Stomach (tissue), 9 donors: Measurements from ENCODE around the gene UBR1. TPM values are rescaled to one million over a fixed set of nuclear protein-coding genes. Genes with fewer than 3 reads are reported as not detected.

Source experiments
- DNase-seq, 2 donors: peaks; one replicate each; pipeline versions ENCODE4 v3.0.0 to v3.0.0-alpha.2; 2013 to 2019
- H3K27ac ChIP-seq, 5 donors: fragments of 200-600 bp in 4 of 5; sonication (generic) in 4 of 5; one replicate each; pipeline ENCODE4 v1.5.1; 2013 to 2019; ENCODE audit warnings: mild to moderate bottlenecking in 1 of 5, moderate library complexity in 1 of 5
- H3K27me3 ChIP-seq, 3 donors: fragments of 200-600 bp; sonication (generic); one replicate each; pipeline ENCODE4 v1.5.1; 2017 to 2019; ENCODE audit warnings: mixed run types in 1 of 3
- H3K36me3 ChIP-seq, 4 donors: fragments of 200-600 bp; sonication (generic); 1 replicate in 3 of 4; 2 replicates in 1 of 4; pipeline ENCODE4 v1.5.1; 2016 to 2019
- H3K4me1 ChIP-seq, 4 donors: fragments of 200-600 bp; sonication (generic); one replicate each; pipeline ENCODE4 v1.5.1; 2016 to 2019
- H3K4me3 ChIP-seq, 4 donors: fragments of 200-600 bp; sonication (generic) in 3 of 4; one replicate each; pipeline ENCODE4 v1.5.1; 2016 to 2019; ENCODE audit warnings: mild to moderate bottlenecking in 1 of 4
- H3K9me3 ChIP-seq, 4 donors: fragments of 200-600 bp; sonication (generic); one replicate each; pipeline ENCODE4 v1.5.1; 2016 to 2019
- EP300 ChIP-seq: sonication (generic); formaldehyde crosslinking; IDR thresholded peaks from one replicate; pipeline ENCODE4 v1.6.1; 2017; ENCODE audit warnings: antibody characterized with exemption
- POLR2A ChIP-seq, 4 donors: fragments of 450-650 bp; IDR thresholded peaks; one replicate each; pipeline ENCODE4 v1.6.1; 2016; ENCODE audit warnings: antibody characterized with exemption in 4 of 4, control low read depth in 2 of 4, mild to moderate bottlenecking in 1 of 4, moderate library complexity in 1 of 4
- POLR2AphosphoS5 ChIP-seq, 3 donors: sonication (generic); formaldehyde crosslinking; IDR thresholded peaks; one replicate each; pipeline ENCODE4 v1.6.1; 2016; ENCODE audit warnings: antibody characterized with exemption in 3 of 3
- WGBS, 5 donors: extraction: QIAGEN DNeasy Blood & Tissue Kit in 3 of 5; methylation state at CpG; one replicate each; pipeline versions ENCODE4 v1.1.5 to v1.1.7; 2013 to 2018; 5-methylcytosine and 5-hydroxymethylcytosine counted together
- intact Hi-C: fragments of 100-400 bp; cut with DNase I; formaldehyde crosslinking; loops from one replicate; pipeline ENCODE4 v1.15.1; 2023; ENCODE audit warnings: low total_unique reads
- polyA plus RNA-seq, 3 donors: library from polyadenylated mRNA; stranded (reverse); fragments of 200-250 nt; gene quantifications; one replicate each; pipeline ENCODE4 v1.2.3, GENCODE V29; 2013
- total RNA-seq, 5 donors: library from RNA; depleted of rRNA; stranded (reverse); fragments of >200 nt; gene quantifications; one replicate each; pipeline versions ENCODE4 v1.1.0 to v1.2.3, GENCODE V29; 2014 to 2016
- TF ChIP-seq, protein P1 (sequence below), 7 experiments: fragments of 450-650 bp in 4 of 7; fragments of 200-600 bp in 3 of 7; sonication (generic) in 3 of 7; IDR thresholded peaks; one replicate each; pipeline ENCODE4 v1.5.1; 2016 to 2019; ENCODE audit warnings: antibody characterized with exemption in 7 of 7, control low read depth in 2 of 7, mild to moderate bottlenecking in 1 of 7
- donor health status: healthy with polysubstance abuse.
- donor health status: Bipolar disorder and iron deficiency.
- donor health status: healthy.

UBR1 gene
- total and polyA plus RNA-seq, 8 donors = 3.1 to 124 (median 12.3) TPM

DNA sequence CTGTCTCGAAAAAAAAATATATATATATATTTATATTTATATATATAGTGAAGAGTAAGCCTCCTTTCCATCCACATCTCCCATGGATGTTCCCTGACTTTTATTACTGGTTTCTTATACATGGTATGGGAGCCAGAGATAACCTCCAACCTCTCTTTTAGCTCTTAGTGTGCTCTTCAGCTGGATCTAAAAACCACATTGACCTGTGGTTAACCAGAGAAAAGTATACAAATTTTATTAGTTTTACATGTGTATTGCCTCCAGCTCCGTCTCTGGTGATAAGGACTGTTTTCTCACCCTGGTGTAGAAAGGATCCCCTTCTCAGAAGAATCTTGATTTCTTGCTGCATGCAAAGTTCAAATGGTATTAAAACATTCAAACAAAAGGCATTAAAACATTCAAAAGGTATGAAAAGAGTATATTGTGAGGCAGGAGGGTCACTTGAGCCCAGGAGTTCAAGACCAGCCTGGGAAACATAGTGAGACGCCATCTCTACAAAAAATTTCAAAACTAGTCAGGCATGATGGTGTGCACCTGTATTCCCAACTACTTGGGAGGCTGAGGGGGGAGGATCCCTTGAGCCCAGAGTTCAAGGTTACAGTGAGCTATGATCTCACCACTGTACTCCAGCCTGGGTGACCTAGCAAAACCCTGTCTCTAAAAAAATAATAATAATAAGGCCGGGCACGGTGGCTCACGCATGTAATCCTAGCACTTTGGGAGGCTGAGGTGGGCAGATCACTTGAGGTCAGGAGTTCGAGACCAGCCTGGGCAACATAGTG is 171.8 kb downstream of the UBR1 start:
- intact Hi-C loops = loop anchor here (10.0 kb wide), 1 partner anchor 239 kb away; no protein-coding TSS in a partner anchor
- Histone ChIP-seq H3K4me3 (no peak overlapping the region), H3K36me3 (no peaks in the 10 kb centered on the region), H3K4me1 (no peaks in the 10 kb centered on the region), H3K9me3 (no peaks in the 10 kb centered on the region), H3K27me3 (no peaks in the 10 kb centered on the region), H3K27ac (no peak overlapping the region)
- DNase-seq = no peak
- TF ChIP-seq, protein P1, sequence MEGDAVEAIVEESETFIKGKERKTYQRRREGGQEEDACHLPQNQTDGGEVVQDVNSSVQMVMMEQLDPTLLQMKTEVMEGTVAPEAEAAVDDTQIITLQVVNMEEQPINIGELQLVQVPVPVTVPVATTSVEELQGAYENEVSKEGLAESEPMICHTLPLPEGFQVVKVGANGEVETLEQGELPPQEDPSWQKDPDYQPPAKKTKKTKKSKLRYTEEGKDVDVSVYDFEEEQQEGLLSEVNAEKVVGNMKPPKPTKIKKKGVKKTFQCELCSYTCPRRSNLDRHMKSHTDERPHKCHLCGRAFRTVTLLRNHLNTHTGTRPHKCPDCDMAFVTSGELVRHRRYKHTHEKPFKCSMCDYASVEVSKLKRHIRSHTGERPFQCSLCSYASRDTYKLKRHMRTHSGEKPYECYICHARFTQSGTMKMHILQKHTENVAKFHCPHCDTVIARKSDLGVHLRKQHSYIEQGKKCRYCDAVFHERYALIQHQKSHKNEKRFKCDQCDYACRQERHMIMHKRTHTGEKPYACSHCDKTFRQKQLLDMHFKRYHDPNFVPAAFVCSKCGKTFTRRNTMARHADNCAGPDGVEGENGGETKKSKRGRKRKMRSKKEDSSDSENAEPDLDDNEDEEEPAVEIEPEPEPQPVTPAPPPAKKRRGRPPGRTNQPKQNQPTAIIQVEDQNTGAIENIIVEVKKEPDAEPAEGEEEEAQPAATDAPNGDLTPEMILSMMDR (IDR thresholded peaks at IDR 0.05) = no peak
- TF ChIP-seq POLR2AphosphoS5 (IDR thresholded peaks at IDR 0.05) (no peak), EP300 (no peak), POLR2A (IDR thresholded peaks at IDR 0.05) (no peak)
- 70 to 88% (median 74%) methylated on average over 7 of the region's 7 CpGs for WGBS, 5 donors

DNA sequence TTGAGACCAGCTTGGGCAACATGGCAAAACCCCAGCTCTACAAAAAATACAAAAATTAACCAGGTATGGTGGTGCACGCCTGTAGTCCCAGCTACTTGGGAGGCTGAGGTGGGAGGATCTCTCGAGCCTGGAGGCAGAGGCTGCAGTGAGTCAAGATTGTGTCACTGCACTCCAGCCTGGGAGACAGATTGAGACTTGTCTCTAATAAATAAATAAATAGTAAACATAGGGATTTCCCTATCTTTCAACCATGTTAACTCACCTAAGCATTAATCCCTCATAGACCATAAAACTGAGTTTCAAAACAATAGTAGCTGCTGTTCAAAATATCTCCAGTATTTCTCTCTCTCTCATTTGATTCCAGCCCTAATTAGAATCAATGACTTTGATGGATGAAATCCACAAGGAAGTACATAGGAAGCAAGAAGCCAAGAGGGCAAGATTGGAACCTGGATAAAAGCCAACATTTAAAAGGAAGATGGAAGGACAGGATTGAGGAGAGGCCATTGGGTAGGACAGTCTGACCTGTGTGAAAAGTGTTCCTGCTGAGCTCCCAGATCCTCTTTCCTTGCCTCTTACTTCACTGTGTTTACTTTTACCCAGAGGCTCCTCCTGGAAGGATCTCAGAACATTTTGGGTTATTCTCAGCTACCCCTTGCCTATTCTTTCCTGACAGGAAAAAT is 172.9 kb downstream of the UBR1 start:
- intact Hi-C loops = loop anchor here (10.0 kb wide), 1 partner anchor 238 kb away; no protein-coding TSS in a partner anchor

GRCh38 chr15:42931702-42932486 is 173.9 kb downstream of the UBR1 start:
- intact Hi-C loops = loop anchor here (10.0 kb wide), 1 partner anchor 237 kb away; no protein-coding TSS in a partner anchor

More for the DNA sequence above, 172.9 kb downstream of the UBR1 start:
- no peak for DNase-seq
- no peak overlapping the region for H3K27ac ChIP-seq
- no peak for TF ChIP-seq POLR2AphosphoS5 (IDR thresholded peaks at IDR 0.05)
- TF ChIP-seq, protein P1 (IDR thresholded peaks at IDR 0.05) = no peak
- TF ChIP-seq EP300 = no peak
- H3K27me3 ChIP-seq = no peaks in the 10 kb centered on the region
- no peak overlapping the region for H3K4me3 ChIP-seq
- H3K4me1 ChIP-seq = no peaks in the 10 kb centered on the region
- H3K36me3 ChIP-seq = no peaks in the 10 kb centered on the region
- no peaks in the 10 kb centered on the region for H3K9me3 ChIP-seq
- 93 to 100% (median 95%) methylated on average over 2 of the region's 2 CpGs for WGBS, 5 donors

More at GRCh38 chr15:42931702-42932486, 173.9 kb downstream of the UBR1 start:
- Histone ChIP-seq H3K36me3 (no peaks in the 10 kb centered on the region), H3K27ac (no peak overlapping the region), H3K4me3 (no peak overlapping the region), H3K4me1 (peaks cover 0 to 2% (median 0%) of the 10 kb centered on the region in 4 donors), H3K9me3 (no peaks in the 10 kb centered on the region), H3K27me3 (no peaks in the 10 kb centered on the region)
- 69 to 84% (median 77%) methylated on average over 7 of the region's 7 CpGs for WGBS, 5 donors
- TF ChIP-seq POLR2A (IDR thresholded peaks at IDR 0.05) (no peak), POLR2AphosphoS5 (IDR thresholded peaks at IDR 0.05) (no peak), EP300 (no peak)
- TF ChIP-seq, protein P1 (IDR thresholded peaks at IDR 0.05) = no peak
- no peak for DNase-seq
